22Rv1 (cell line): ENCODE measurements around the gene HOXA10.

Experiments used
- ZFX ChIP-seq: fragments of 450-650 bp; IDR thresholded peaks from 2 replicates; pipeline ENCODE4 v1.6.1; 2017; ENCODE audit warnings: antibody characterized with exemption, borderline replicate concordance
- TF ChIP-seq, protein P1 (sequence below): fragments of 450-650 bp; IDR thresholded peaks from 2 replicates; pipeline ENCODE4 v1.5.1; 2017; ENCODE audit warnings: mild to moderate bottlenecking

DNA sequence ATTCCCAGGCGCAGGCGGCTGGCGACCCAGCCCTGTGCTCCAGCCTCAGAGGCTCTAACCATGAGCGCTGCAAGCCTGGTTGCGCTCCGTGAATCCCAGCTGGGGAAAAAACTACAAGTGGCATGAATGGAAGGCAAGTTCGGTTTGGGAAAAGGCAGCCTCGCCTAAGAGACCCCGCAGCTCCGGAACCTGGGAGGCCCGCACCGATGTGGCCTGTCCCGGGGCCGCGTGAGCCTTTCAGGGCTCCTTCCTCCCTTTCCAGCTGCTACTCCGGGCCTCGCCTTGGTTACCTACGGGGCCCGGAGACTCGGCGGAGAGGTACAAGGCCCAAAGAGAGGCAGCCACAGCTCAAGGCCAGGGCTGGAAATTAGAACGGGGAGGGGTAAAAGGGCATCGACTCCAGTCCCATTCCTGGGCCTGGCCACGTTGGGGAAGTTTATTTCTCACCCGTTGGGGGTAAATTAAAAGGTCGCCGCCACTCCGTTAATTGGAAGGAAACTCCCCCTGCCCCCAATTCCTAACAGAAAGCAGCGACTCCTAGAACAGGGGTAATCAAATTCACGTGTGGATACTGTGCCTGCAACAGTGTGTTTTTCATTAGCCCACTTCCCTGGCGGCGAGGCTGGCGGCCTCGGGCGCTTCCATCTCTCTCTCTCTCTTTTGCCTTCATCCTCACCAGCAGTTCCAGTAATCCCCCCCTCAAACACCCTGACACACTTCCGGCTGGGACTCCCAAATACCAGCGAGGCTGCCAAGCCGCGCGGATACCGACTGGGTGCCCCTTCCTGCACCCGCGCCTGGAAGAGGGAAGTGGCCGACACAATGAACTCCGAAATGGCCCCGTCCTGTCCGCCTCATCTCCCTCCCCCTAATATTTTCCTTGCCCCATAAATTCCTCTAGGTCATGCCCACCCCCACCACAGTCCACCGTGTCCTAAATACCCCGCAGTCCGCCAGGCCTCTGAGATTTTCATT lies 7.3 kb downstream of the HOXA10 start:
- TF ChIP-seq, protein P1, sequence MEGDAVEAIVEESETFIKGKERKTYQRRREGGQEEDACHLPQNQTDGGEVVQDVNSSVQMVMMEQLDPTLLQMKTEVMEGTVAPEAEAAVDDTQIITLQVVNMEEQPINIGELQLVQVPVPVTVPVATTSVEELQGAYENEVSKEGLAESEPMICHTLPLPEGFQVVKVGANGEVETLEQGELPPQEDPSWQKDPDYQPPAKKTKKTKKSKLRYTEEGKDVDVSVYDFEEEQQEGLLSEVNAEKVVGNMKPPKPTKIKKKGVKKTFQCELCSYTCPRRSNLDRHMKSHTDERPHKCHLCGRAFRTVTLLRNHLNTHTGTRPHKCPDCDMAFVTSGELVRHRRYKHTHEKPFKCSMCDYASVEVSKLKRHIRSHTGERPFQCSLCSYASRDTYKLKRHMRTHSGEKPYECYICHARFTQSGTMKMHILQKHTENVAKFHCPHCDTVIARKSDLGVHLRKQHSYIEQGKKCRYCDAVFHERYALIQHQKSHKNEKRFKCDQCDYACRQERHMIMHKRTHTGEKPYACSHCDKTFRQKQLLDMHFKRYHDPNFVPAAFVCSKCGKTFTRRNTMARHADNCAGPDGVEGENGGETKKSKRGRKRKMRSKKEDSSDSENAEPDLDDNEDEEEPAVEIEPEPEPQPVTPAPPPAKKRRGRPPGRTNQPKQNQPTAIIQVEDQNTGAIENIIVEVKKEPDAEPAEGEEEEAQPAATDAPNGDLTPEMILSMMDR = no peak
- no peak for TF ChIP-seq ZFX
